HepG2 (cell line): ENCODE data around the gene PHB1. TPM values are rescaled to one million over a fixed set of nuclear protein-coding genes. Genes with fewer than 3 reads are reported as not detected.

Experiments
- AGO2 ChIP-seq: fragments of 200-400 bp; formaldehyde crosslinking; optimal IDR thresholded peaks from 2 replicates; pipeline ENCODE3; 2017; ENCODE audit warnings: mild to moderate bottlenecking, low read depth, low read length, moderate library complexity
- ARNTL ChIP-seq: sonication (generic); formaldehyde crosslinking; IDR thresholded peaks from 2 replicates; pipeline ENCODE4 v1.4.0; 2020; ENCODE audit warnings: mild to moderate bottlenecking, missing genetic modification reagents
- FIP1L1 ChIP-seq: fragments of 200-400 bp; formaldehyde crosslinking; IDR thresholded peaks from 2 replicates; pipeline ENCODE4 v1.6.1; 2018; ENCODE audit warnings: low read depth, mild to moderate bottlenecking, low read length, moderate library complexity, borderline replicate concordance; ENCODE audit not compliant: insufficient read depth
- FOXO4 ChIP-seq: sonication (generic); formaldehyde crosslinking; conservative IDR thresholded peaks from 2 replicates; pipeline ENCODE4 v1.8.1; 2023; ENCODE audit warnings: missing genetic modification reagents
- GATAD2A ChIP-seq: IDR thresholded peaks from 2 replicates; pipeline ENCODE4 v1.6.1; 2016
- HNRNPLL ChIP-seq: fragments of 200-400 bp; formaldehyde crosslinking; IDR thresholded peaks from 2 replicates; pipeline ENCODE4 v1.6.1; 2017; ENCODE audit warnings: mild to moderate bottlenecking, low read depth, low read length; ENCODE audit not compliant: poor library complexity, severe bottlenecking
- IKZF4 ChIP-seq: sonication (generic); formaldehyde crosslinking; IDR thresholded peaks from 2 replicates; pipeline ENCODE4 v1.5.1; 2020; ENCODE audit warnings: borderline replicate concordance, mild to moderate bottlenecking, low read depth, missing genetic modification reagents; ENCODE audit errors: not compliant biosample characterization
- MTA1 ChIP-seq: sonication (generic); formaldehyde crosslinking; IDR thresholded peaks from 2 replicates; pipeline ENCODE4 v1.4.0; 2020; ENCODE audit warnings: missing genetic modification reagents, mild to moderate bottlenecking, borderline replicate concordance
- POLR2G ChIP-seq: fragments of 200-400 bp; formaldehyde crosslinking; IDR thresholded peaks from 2 replicates; pipeline ENCODE4 v1.6.1; 2018; ENCODE audit warnings: mild to moderate bottlenecking, low read depth, low read length, moderate library complexity
- RFX3 ChIP-seq: IDR thresholded peaks from 2 replicates; pipeline ENCODE4 v1.6.1; 2016; ENCODE audit warnings: missing biosample characterization, missing genetic modification reagents
- SMAD1 ChIP-seq: sonication (generic); formaldehyde crosslinking; IDR thresholded peaks from 2 replicates; pipeline ENCODE4 v1.4.0; 2020; ENCODE audit warnings: missing genetic modification reagents, low read depth, mild to moderate bottlenecking, borderline replicate concordance
- SRSF4 ChIP-seq: fragments of 200-400 bp; formaldehyde crosslinking; IDR thresholded peaks from one replicate; pipeline ENCODE4 v1.6.1; 2018; ENCODE audit warnings: mild to moderate bottlenecking, low read depth, low read length, moderate library complexity; ENCODE audit not compliant: poor library complexity, severe bottlenecking
- TIGD3 ChIP-seq: sonication (generic); formaldehyde crosslinking; IDR thresholded peaks from 2 replicates; pipeline ENCODE4 v1.5.1; 2020; ENCODE audit warnings: mild to moderate bottlenecking, missing genetic modification reagents, borderline replicate concordance
- WIZ ChIP-seq: sonication (generic); formaldehyde crosslinking; IDR thresholded peaks from 2 replicates; pipeline ENCODE4 v1.5.1; 2020; ENCODE audit warnings: mild to moderate bottlenecking, missing genetic modification reagents
- ZNF224 ChIP-seq: sonication (generic); formaldehyde crosslinking; IDR thresholded peaks from 2 replicates; pipeline ENCODE4 v1.5.0; 2020; ENCODE audit warnings: mild to moderate bottlenecking, missing genetic modification reagents
- ZNF264 ChIP-seq: sonication (generic); formaldehyde crosslinking; IDR thresholded peaks from 2 replicates; pipeline ENCODE4 v1.4.0; 2020; ENCODE audit warnings: missing genetic modification reagents
- ZNF30 ChIP-seq: sonication (generic); formaldehyde crosslinking; IDR thresholded peaks from 2 replicates; pipeline ENCODE4 v1.5.0; 2020; ENCODE audit warnings: mild to moderate bottlenecking, missing genetic modification reagents
- ZNF570 ChIP-seq: sonication (generic); formaldehyde crosslinking; IDR thresholded peaks from 2 replicates; pipeline ENCODE4 v1.4.0; 2020; ENCODE audit warnings: mild to moderate bottlenecking, missing genetic modification reagents, borderline replicate concordance
- ZNF737 ChIP-seq: sonication (generic); formaldehyde crosslinking; IDR thresholded peaks from 2 replicates; pipeline ENCODE4 v1.5.0; 2020; ENCODE audit warnings: missing genetic modification reagents, mild to moderate bottlenecking, borderline replicate concordance
- ZNF790 ChIP-seq: sonication (generic); formaldehyde crosslinking; IDR thresholded peaks from 2 replicates; pipeline ENCODE4 v1.8.0; 2022; ENCODE audit warnings: missing genetic modification reagents, mild to moderate bottlenecking, borderline replicate concordance
- ZNF883 ChIP-seq: sonication (generic); formaldehyde crosslinking; IDR thresholded peaks from 2 replicates; pipeline ENCODE4 v1.5.1; 2020; ENCODE audit warnings: mild to moderate bottlenecking, missing genetic modification reagents; ENCODE audit errors: not compliant biosample characterization
- ZSCAN12 ChIP-seq: sonication (generic); formaldehyde crosslinking; IDR thresholded peaks from 2 replicates; pipeline ENCODE4 v1.9.0; 2021; ENCODE audit warnings: mild to moderate bottlenecking, missing genetic modification reagents
- ZSCAN25 ChIP-seq: sonication (generic); formaldehyde crosslinking; IDR thresholded peaks from 2 replicates; pipeline ENCODE4 v1.8.0; 2022; ENCODE audit warnings: mild to moderate bottlenecking, missing genetic modification reagents
- polyA plus RNA-seq, 8 experiments: library from polyadenylated mRNA; depleted of rRNA in 3 of 8; stranded (reverse) in 7 of 8; unstranded in 1 of 8; fragments of >200 nt; fragmentation: Illumina TruSeq in 4 of 8; extraction: Trizol in 4 of 8; gene quantifications; 2 replicates each; pipeline versions ENCODE4 v1.2.1 to v1.2.3, GENCODE V29; 2011 to 2016; ENCODE audit warnings: low read depth in 4 of 8, missing spikeins in 1 of 8, mixed read lengths in 1 of 8; ENCODE audit not compliant: insufficient read depth in 1 of 8
- total RNA-seq, 5 experiments: library from RNA; depleted of rRNA; stranded (reverse); fragments of >200 nt; fragmentation: Illumina TruSeq; extraction: Trizol; gene quantifications; 2 replicates each; pipeline ENCODE4 v1.2.3, GENCODE V29; 2016; ENCODE audit warnings: low read depth in 1 of 5
- TF ChIP-seq, protein P1 (sequence below): sonication (generic); formaldehyde crosslinking; IDR thresholded peaks from 2 replicates; pipeline ENCODE4 v1.4.0; 2020; ENCODE audit warnings: mild to moderate bottlenecking, low read depth, missing genetic modification reagents
- TF ChIP-seq, protein P2 (sequence below): sonication (generic); formaldehyde crosslinking; IDR thresholded peaks from 2 replicates; pipeline ENCODE4 v1.8.0; 2022; ENCODE audit warnings: mild to moderate bottlenecking, missing genetic modification reagents, moderate library complexity

The PHB1 gene
- total and polyA plus RNA-seq, 2 of the 13 experiments (the other 11 are each of a cell fraction or from before 2014, with no cell fraction given): 515 to 688 TPM

DNA sequence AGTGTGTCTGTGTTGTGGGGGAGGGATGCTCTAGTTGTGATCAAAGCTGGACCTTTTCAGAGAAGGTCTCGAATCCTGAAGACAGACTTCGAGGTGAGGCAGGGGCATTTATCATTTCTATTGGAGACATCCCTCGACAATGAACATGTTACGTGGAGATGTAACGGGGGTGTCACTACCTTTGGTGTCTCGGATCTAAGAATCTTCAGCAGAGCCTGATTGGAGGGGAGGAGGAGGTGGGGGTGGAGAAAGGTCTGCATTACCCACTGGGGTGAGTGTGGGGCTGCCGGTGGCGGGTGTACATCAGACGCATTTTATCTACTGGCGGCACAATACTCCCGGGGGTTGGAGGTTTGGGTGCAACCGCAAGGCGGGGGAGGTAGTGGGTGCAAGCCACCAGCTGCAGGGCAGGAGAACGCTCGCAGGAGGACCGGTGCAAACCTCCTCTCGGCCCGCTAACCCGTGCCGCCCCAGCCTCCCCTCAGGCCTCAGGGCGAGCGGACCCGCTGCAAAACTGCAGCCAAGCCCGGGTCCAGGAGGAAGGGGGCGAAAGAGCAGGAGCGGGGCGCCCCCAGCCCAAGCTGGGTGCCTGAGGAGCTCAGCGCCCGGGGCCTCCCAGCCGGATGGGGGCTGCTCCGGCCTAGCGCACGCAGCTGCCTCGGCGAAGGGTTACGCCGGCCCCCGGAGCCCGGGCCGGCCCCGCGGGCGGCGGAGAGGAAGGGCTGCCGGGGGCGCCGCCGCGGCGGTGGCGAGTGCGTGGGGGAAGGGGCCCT is 53.4 kb downstream of the PHB1 start (continued):
- no peak for TF ChIP-seq MTA1 (CRISPR knock-in tag)
- no peak for TF ChIP-seq ZSCAN12 (CRISPR knock-in tag)
- TF ChIP-seq, protein P1, sequence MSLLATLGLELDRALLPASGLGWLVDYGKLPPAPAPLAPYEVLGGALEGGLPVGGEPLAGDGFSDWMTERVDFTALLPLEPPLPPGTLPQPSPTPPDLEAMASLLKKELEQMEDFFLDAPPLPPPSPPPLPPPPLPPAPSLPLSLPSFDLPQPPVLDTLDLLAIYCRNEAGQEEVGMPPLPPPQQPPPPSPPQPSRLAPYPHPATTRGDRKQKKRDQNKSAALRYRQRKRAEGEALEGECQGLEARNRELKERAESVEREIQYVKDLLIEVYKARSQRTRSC (CRISPR knock-in tag): no peak
- TF ChIP-seq ZNF264: peak; percentile 19; the same call in 1 of the 2 replicates
- no peak for TF ChIP-seq FIP1L1
- TF ChIP-seq POLR2G: no peak; the same call in 1 of the 2 replicates
- peak; percentile 51; the same call in 1 of the 2 replicates for TF ChIP-seq SMAD1 (CRISPR knock-in tag)
- no peak for TF ChIP-seq ARNTL (CRISPR knock-in tag)
- no peak for TF ChIP-seq GATAD2A (CRISPR knock-in tag)
- TF ChIP-seq RFX3 (CRISPR knock-in tag): no peak
- peak; percentile 74 for TF ChIP-seq IKZF4 (CRISPR knock-in tag)
- no peak for TF ChIP-seq TIGD3 (CRISPR knock-in tag)
- TF ChIP-seq WIZ (CRISPR knock-in tag): 0 out of 2 replicates have a peak, but pooled peaks have one; percentile 58
- no peak for TF ChIP-seq ZNF224 (CRISPR knock-in tag)
- no peak for TF ChIP-seq ZNF737 (CRISPR knock-in tag)
- TF ChIP-seq FOXO4 (CRISPR knock-in tag): no peak
- TF ChIP-seq ZNF883: peak; percentile 33
- TF ChIP-seq ZNF790 (CRISPR knock-in tag): 0 out of 2 replicates have a peak, but pooled peaks have one; percentile 51
- no peak for TF ChIP-seq ZSCAN25 (CRISPR knock-in tag)
- TF ChIP-seq ZNF570: no peak
- no peak for TF ChIP-seq SRSF4
- TF ChIP-seq HNRNPLL: peak; percentile 57
- TF ChIP-seq ZNF30 (CRISPR knock-in tag): no peak
- TF ChIP-seq, protein P2, sequence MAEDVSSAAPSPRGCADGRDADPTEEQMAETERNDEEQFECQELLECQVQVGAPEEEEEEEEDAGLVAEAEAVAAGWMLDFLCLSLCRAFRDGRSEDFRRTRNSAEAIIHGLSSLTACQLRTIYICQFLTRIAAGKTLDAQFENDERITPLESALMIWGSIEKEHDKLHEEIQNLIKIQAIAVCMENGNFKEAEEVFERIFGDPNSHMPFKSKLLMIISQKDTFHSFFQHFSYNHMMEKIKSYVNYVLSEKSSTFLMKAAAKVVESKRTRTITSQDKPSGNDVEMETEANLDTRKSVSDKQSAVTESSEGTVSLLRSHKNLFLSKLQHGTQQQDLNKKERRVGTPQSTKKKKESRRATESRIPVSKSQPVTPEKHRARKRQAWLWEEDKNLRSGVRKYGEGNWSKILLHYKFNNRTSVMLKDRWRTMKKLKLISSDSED (CRISPR knock-in tag): no peak
- TF ChIP-seq AGO2: peak; percentile 87
